ENCODE results near the gene NFILZ. TPM values are rescaled to one million over a fixed set of nuclear protein-coding genes. Genes with fewer than 3 reads are reported as not detected.
A peak's percentile ranks its signal among the peaks of the same experiment; 100 is the strongest.

Gene NFILZ
- total and polyA plus RNA-seq, 2 of the 8 experiments (the other 6 are each of a cell fraction or from before 2014, with no cell fraction given), result not detected

DNA sequence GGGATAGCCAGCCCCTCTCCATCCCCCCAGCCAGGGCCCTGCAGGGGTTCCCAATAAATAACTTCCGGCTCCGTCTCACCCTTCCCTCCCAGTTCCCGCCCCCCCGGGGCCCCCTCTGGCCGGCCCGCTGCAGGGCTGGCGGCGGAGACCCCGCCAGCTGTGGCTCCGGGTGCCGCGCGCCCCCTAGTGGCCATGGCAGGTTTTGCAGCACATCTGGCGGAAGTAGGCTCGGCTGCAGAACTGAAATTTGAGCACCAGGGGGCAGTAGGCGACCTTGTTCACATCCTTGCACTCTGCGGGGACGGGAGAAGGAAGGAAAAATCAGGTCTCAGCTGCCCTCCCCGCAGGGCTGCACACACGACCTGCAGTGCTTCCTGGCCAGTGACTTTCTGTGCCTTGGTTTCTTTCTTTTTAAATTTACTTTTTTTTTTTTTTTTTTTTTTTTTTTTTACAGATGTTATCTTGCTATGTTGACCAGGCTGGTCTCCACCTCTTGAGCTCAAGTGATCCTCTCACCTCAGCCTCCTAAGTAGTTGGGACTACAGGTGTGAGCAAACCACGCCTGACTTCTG lies 49.6 kb upstream of the NFILZ start (continued):
- TF ChIP-seq, protein P1, sequence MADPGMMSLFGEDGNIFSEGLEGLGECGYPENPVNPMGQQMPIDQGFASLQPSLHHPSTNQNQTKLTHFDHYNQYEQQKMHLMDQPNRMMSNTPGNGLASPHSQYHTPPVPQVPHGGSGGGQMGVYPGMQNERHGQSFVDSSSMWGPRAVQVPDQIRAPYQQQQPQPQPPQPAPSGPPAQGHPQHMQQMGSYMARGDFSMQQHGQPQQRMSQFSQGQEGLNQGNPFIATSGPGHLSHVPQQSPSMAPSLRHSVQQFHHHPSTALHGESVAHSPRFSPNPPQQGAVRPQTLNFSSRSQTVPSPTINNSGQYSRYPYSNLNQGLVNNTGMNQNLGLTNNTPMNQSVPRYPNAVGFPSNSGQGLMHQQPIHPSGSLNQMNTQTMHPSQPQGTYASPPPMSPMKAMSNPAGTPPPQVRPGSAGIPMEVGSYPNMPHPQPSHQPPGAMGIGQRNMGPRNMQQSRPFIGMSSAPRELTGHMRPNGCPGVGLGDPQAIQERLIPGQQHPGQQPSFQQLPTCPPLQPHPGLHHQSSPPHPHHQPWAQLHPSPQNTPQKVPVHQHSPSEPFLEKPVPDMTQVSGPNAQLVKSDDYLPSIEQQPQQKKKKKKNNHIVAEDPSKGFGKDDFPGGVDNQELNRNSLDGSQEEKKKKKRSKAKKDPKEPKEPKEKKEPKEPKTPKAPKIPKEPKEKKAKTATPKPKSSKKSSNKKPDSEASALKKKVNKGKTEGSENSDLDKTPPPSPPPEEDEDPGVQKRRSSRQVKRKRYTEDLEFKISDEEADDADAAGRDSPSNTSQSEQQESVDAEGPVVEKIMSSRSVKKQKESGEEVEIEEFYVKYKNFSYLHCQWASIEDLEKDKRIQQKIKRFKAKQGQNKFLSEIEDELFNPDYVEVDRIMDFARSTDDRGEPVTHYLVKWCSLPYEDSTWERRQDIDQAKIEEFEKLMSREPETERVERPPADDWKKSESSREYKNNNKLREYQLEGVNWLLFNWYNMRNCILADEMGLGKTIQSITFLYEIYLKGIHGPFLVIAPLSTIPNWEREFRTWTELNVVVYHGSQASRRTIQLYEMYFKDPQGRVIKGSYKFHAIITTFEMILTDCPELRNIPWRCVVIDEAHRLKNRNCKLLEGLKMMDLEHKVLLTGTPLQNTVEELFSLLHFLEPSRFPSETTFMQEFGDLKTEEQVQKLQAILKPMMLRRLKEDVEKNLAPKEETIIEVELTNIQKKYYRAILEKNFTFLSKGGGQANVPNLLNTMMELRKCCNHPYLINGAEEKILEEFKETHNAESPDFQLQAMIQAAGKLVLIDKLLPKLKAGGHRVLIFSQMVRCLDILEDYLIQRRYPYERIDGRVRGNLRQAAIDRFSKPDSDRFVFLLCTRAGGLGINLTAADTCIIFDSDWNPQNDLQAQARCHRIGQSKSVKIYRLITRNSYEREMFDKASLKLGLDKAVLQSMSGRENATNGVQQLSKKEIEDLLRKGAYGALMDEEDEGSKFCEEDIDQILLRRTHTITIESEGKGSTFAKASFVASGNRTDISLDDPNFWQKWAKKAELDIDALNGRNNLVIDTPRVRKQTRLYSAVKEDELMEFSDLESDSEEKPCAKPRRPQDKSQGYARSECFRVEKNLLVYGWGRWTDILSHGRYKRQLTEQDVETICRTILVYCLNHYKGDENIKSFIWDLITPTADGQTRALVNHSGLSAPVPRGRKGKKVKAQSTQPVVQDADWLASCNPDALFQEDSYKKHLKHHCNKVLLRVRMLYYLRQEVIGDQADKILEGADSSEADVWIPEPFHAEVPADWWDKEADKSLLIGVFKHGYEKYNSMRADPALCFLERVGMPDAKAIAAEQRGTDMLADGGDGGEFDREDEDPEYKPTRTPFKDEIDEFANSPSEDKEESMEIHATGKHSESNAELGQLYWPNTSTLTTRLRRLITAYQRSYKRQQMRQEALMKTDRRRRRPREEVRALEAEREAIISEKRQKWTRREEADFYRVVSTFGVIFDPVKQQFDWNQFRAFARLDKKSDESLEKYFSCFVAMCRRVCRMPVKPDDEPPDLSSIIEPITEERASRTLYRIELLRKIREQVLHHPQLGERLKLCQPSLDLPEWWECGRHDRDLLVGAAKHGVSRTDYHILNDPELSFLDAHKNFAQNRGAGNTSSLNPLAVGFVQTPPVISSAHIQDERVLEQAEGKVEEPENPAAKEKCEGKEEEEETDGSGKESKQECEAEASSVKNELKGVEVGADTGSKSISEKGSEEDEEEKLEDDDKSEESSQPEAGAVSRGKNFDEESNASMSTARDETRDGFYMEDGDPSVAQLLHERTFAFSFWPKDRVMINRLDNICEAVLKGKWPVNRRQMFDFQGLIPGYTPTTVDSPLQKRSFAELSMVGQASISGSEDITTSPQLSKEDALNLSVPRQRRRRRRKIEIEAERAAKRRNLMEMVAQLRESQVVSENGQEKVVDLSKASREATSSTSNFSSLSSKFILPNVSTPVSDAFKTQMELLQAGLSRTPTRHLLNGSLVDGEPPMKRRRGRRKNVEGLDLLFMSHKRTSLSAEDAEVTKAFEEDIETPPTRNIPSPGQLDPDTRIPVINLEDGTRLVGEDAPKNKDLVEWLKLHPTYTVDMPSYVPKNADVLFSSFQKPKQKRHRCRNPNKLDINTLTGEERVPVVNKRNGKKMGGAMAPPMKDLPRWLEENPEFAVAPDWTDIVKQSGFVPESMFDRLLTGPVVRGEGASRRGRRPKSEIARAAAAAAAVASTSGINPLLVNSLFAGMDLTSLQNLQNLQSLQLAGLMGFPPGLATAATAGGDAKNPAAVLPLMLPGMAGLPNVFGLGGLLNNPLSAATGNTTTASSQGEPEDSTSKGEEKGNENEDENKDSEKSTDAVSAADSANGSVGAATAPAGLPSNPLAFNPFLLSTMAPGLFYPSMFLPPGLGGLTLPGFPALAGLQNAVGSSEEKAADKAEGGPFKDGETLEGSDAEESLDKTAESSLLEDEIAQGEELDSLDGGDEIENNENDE (IDR thresholded peaks at IDR 0.05; ENCODE audit: insufficient replicate concordance, low read length), result no peak
- TF ChIP-seq NRF1 (IDR thresholded peaks at IDR 0.05; ENCODE audit: low read depth, low read length) (no peak), GTF2F1 (IDR thresholded peaks at IDR 0.05; ENCODE audit: borderline replicate concordance, low read depth, low read length) (0 out of 2 replicates have a peak, but pooled peaks have one; percentile 31), CHD2 (IDR thresholded peaks at IDR 0.05; ENCODE audit: low read length) (0 out of 2 replicates have a peak, but pooled peaks have one; percentile 33), SP1 (IDR thresholded peaks at IDR 0.05; ENCODE audit: low read depth, low read length) (no peak), RNF2 (IDR thresholded peaks at IDR 0.05; ENCODE audit: borderline replicate concordance, low read depth, low read length, missing control alignments, poor library complexity, severe bottlenecking) (no peak), FOSL1 (IDR thresholded peaks at IDR 0.05; ENCODE audit: insufficient read depth, low read depth, low read length) (0 out of 2 replicates have a peak, but pooled peaks have one; percentile 36), RXRA (IDR thresholded peaks at IDR 0.05; ENCODE audit: insufficient read depth, low read depth, low read length) (no peak), YY1 (IDR thresholded peaks at IDR 0.05; ENCODE audit: low read depth, low read length) (no peak)
- TF ChIP-seq, protein P2, sequence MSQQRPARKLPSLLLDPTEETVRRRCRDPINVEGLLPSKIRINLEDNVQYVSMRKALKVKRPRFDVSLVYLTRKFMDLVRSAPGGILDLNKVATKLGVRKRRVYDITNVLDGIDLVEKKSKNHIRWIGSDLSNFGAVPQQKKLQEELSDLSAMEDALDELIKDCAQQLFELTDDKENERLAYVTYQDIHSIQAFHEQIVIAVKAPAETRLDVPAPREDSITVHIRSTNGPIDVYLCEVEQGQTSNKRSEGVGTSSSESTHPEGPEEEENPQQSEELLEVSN (IDR thresholded peaks at IDR 0.05), result no peak

All from H1 (cell line).